SK-N-SH (cell line): ENCODE results near the gene HDAC7.

Experiments
- ELF1 ChIP-seq: IDR thresholded peaks from 2 replicates; pipeline ENCODE4 v1.4.0; 2012
- MXI1 ChIP-seq: IDR thresholded peaks from 2 replicates; pipeline ENCODE4 v1.6.1; 2012; ENCODE audit warnings: mild to moderate bottlenecking, low read depth, low read length, improper control_type of control experiment
- RAD21 ChIP-seq: IDR thresholded peaks from 2 replicates; pipeline ENCODE4 v1.6.1; 2012; ENCODE audit warnings: mild to moderate bottlenecking, low read length
- RXRA ChIP-seq: IDR thresholded peaks from 2 replicates; pipeline ENCODE4 v1.4.0; 2012; ENCODE audit warnings: low read depth, mild to moderate bottlenecking, borderline replicate concordance
- TAF1 ChIP-seq: IDR thresholded peaks from 2 replicates; pipeline ENCODE4 v1.6.1; 2012; ENCODE audit warnings: low read depth, mild to moderate bottlenecking, low read length, moderate library complexity, borderline replicate concordance
- YY1 ChIP-seq: IDR thresholded peaks from 2 replicates; pipeline ENCODE4 v1.4.0; 2012; ENCODE audit warnings: low read depth, mild to moderate bottlenecking
- TF ChIP-seq, protein P1 (sequence below): fragments of 200-600 bp; sonication (generic); IDR thresholded peaks from 2 replicates; pipeline ENCODE4 v1.6.1; 2017; ENCODE audit warnings: antibody characterized with exemption, mild to moderate bottlenecking, moderate library complexity
- TF ChIP-seq, protein P2 (sequence below): fragments of 150-350 bp; IDR thresholded peaks from 2 replicates; pipeline ENCODE4 v1.6.1; 2017; ENCODE audit warnings: antibody characterized with exemption, low read length, low read depth, borderline replicate concordance
- TF ChIP-seq, protein P3 (sequence below): IDR thresholded peaks from 2 replicates; pipeline ENCODE4 v1.4.0; 2012; ENCODE audit warnings: low read depth, borderline replicate concordance

DNA sequence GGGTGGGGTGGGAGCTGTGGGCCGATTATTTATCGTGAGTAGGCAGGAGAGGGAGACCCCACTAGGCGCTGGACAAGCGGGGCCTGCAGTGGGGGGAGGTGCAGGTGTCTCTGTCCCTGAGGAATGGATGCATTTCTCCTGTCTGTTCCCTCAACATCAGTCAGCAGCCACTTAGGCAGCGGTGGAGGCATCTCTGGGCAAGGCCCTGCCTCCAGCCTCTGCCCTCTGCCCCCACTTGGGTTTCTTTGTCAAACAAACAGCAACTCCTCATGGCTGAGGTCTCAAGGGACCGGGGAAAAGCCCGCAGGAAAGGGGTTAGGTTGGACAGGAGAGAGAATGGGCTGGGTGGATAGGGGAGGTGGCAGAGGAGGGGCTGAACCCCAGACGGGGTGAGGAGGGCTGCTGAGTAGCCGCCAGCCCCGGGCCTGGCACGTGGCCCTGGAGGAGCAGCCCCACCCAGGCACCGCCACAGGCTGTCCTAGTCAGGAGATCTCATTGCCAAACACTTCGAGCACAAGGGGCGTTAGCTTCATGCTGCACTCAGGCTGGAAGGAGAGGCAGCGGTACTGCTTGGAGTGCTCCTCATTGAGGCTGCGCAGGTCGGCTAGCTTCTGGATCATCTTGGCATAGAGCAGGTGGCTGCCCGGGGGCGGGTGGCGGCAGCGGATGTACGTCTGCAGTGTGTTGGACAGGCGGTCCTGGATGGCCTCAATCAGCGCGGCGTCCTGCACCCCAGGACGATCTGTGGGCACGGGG lies 24.7 kb upstream of the HDAC7 start:
- TF ChIP-seq MXI1 (no peak), TAF1 (no peak), ELF1 (no peak), RAD21 (no peak), RXRA (no peak), YY1 (no peak)
- TF ChIP-seq, protein P1, sequence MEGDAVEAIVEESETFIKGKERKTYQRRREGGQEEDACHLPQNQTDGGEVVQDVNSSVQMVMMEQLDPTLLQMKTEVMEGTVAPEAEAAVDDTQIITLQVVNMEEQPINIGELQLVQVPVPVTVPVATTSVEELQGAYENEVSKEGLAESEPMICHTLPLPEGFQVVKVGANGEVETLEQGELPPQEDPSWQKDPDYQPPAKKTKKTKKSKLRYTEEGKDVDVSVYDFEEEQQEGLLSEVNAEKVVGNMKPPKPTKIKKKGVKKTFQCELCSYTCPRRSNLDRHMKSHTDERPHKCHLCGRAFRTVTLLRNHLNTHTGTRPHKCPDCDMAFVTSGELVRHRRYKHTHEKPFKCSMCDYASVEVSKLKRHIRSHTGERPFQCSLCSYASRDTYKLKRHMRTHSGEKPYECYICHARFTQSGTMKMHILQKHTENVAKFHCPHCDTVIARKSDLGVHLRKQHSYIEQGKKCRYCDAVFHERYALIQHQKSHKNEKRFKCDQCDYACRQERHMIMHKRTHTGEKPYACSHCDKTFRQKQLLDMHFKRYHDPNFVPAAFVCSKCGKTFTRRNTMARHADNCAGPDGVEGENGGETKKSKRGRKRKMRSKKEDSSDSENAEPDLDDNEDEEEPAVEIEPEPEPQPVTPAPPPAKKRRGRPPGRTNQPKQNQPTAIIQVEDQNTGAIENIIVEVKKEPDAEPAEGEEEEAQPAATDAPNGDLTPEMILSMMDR = no peak
- TF ChIP-seq, protein P2, sequence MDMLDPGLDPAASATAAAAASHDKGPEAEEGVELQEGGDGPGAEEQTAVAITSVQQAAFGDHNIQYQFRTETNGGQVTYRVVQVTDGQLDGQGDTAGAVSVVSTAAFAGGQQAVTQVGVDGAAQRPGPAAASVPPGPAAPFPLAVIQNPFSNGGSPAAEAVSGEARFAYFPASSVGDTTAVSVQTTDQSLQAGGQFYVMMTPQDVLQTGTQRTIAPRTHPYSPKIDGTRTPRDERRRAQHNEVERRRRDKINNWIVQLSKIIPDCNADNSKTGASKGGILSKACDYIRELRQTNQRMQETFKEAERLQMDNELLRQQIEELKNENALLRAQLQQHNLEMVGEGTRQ = no peak
- TF ChIP-seq, protein P3, sequence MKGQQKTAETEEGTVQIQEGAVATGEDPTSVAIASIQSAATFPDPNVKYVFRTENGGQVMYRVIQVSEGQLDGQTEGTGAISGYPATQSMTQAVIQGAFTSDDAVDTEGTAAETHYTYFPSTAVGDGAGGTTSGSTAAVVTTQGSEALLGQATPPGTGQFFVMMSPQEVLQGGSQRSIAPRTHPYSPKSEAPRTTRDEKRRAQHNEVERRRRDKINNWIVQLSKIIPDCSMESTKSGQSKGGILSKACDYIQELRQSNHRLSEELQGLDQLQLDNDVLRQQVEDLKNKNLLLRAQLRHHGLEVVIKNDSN = no peak
